WERI-Rb-1 (cell line): Measurements from ENCODE around the gene DCBLD2.

Source experiments
- DNase-seq: peaks from one replicate; pipeline ENCODE4 v3.0.0-alpha.2; 2020
- H3K27ac ChIP-seq: fragments of 250-450 bp; sonication (Bioruptor Pico); 2 replicates; pipeline ENCODE4 v1.5.1; 2020; ENCODE audit warnings: mild to moderate bottlenecking, moderate library complexity
- H3K27me3 ChIP-seq: fragments of 250-450 bp; sonication (Bioruptor Pico); 2 replicates; pipeline ENCODE4 v1.5.1; 2021; ENCODE audit warnings: mild to moderate bottlenecking, low read depth, moderate library complexity; ENCODE audit not compliant: insufficient read depth, severe bottlenecking
- H3K36me3 ChIP-seq: fragments of 250-450 bp; sonication (Bioruptor Pico); 2 replicates; pipeline ENCODE4 v1.5.1; 2020; ENCODE audit warnings: mild to moderate bottlenecking, moderate library complexity
- H3K4me3 ChIP-seq: 2 replicates; pipeline ENCODE4 v1.5.1; 2011; ENCODE audit warnings: low read depth, mild to moderate bottlenecking, control low read depth, low read length
- H3K9me3 ChIP-seq: fragments of 250-450 bp; sonication (Bioruptor Pico); 2 replicates; pipeline ENCODE4 v1.5.1; 2021; ENCODE audit warnings: mild to moderate bottlenecking, moderate library complexity; ENCODE audit not compliant: severe bottlenecking
- CTCF ChIP-seq: IDR thresholded peaks from 2 replicates; pipeline ENCODE4 v1.5.1; 2011; ENCODE audit warnings: low read depth, mild to moderate bottlenecking, control low read depth, inconsistent platforms, low read length

DCBLD2 gene

GRCh38 chr3:98918586-98918985 lies 17.1 kb upstream of the DCBLD2 start:
- DNase-seq = no peak
- Histone ChIP-seq H3K27ac (no peak overlapping the region), H3K36me3 (no peaks in the 10 kb centered on the region), H3K9me3 (no peaks in the 10 kb centered on the region), H3K4me3 (no peak overlapping the region), H3K27me3 (no peaks in the 10 kb centered on the region)
- no peak for TF ChIP-seq CTCF

GRCh38 chr3:98917608-98918007 lies 16.1 kb upstream of the DCBLD2 start:
- no peaks in the 10 kb centered on the region for H3K9me3 ChIP-seq
- TF ChIP-seq CTCF = no peak
- H3K4me3 ChIP-seq = no peak overlapping the region
- DNase-seq = no peak
- H3K27ac ChIP-seq = no peak overlapping the region
- no peaks in the 10 kb centered on the region for H3K36me3 ChIP-seq
- no peaks in the 10 kb centered on the region for H3K27me3 ChIP-seq

GRCh38 chr3:98914210-98915080 lies 12.9 kb upstream of the DCBLD2 start:
- no peaks in the 10 kb centered on the region for H3K27me3 ChIP-seq
- TF ChIP-seq CTCF = no peak
- no peak for DNase-seq
- no peaks in the 10 kb centered on the region for H3K9me3 ChIP-seq
- H3K27ac ChIP-seq = no peak overlapping the region
- H3K36me3 ChIP-seq = no peaks in the 10 kb centered on the region
- H3K4me3 ChIP-seq = no peak overlapping the region

- no peak overlapping the region for H3K4me3 ChIP-seq
- no peak for TF ChIP-seq CTCF
- H3K27me3 ChIP-seq = no peaks in the 10 kb centered on the region
- DNase-seq = no peak
- H3K36me3 ChIP-seq = no peaks in the 10 kb centered on the region
- H3K9me3 ChIP-seq = no peaks in the 10 kb centered on the region
- H3K27ac ChIP-seq = no peak overlapping the region
Measured at GRCh38 chr3:98912448-98912847, 11.0 kb upstream of the DCBLD2 start.

GRCh38 chr3:98906230-98906629 lies 4.7 kb upstream of the DCBLD2 start:
- no peaks in the 10 kb centered on the region for H3K36me3 ChIP-seq
- TF ChIP-seq CTCF = no peak
- no peaks in the 10 kb centered on the region for H3K9me3 ChIP-seq
- no peak overlapping the region for H3K27ac ChIP-seq
- no peaks in the 10 kb centered on the region for H3K27me3 ChIP-seq
- no peak for DNase-seq
- H3K4me3 ChIP-seq = no peak overlapping the region
